Ovary (tissue), 9 donors: ENCODE results near the gene NVL. TPM values are rescaled to one million over a fixed set of nuclear protein-coding genes. Genes with fewer than 3 reads are reported as not detected.

Experiments
- DNase-seq, 5 donors: peaks; one replicate each; pipeline ENCODE4 v3.0.0-alpha.2; 2019 to 2020
- H3K27ac ChIP-seq, 2 donors: fragments of 200-600 bp; one replicate each; pipeline versions ENCODE4 v1.5.1 to v1.8.0; 2019 to 2022
- H3K27me3 ChIP-seq: fragments of 200-600 bp; one replicate; pipeline ENCODE4 v1.8.0; 2022
- H3K36me3 ChIP-seq: fragments of 200-600 bp; sonication (generic); one replicate; pipeline ENCODE4 v1.5.1; 2019
- H3K4me1 ChIP-seq: one replicate; pipeline ENCODE4 v1.8.1; 2013; ENCODE audit warnings: mild to moderate bottlenecking, moderate library complexity; ENCODE audit not compliant: insufficient read depth
- H3K4me3 ChIP-seq: fragments of 200-600 bp; sonication (generic); one replicate; pipeline ENCODE4 v1.5.1; 2017
- H3K9me3 ChIP-seq, 2 donors: fragments of 200-600 bp in 1 of 2; sonication (generic) in 1 of 2; one replicate each; pipeline versions ENCODE4 v1.5.1 to v1.8.1; 2013 to 2019; ENCODE audit warnings: mild to moderate bottlenecking in 1 of 2, moderate library complexity in 1 of 2
- CTCF ChIP-seq, 3 donors: fragments of 450-650 bp in 2 of 3; fragments of 200-600 bp in 1 of 3; IDR thresholded peaks; one replicate each; pipeline versions ENCODE4 v1.5.1 to v1.8.0; 2016 to 2022; ENCODE audit warnings: antibody characterized with exemption in 3 of 3, mild to moderate bottlenecking in 1 of 3
- EP300 ChIP-seq: sonication (generic); formaldehyde crosslinking; IDR thresholded peaks from one replicate; pipeline ENCODE4 v1.6.1; 2017; ENCODE audit warnings: antibody characterized with exemption
- POLR2A ChIP-seq: fragments of 450-650 bp; IDR thresholded peaks from one replicate; pipeline ENCODE4 v1.6.1; 2017; ENCODE audit warnings: antibody characterized with exemption, mild to moderate bottlenecking, moderate library complexity
- WGBS, 3 donors: extraction: QIAGEN DNeasy Blood & Tissue Kit in 1 of 3; methylation state at CpG; one replicate each; pipeline versions ENCODE4 v1.1.5 to v1.1.7; 2013 to 2017; 5-methylcytosine and 5-hydroxymethylcytosine counted together
- intact Hi-C, 4 donors: fragments of 100-400 bp; cut with DNase I; formaldehyde crosslinking; loops; one replicate each; pipeline versions ENCODE4 v1.11.0 to v1.15.1; 2022 to 2023
- microRNA-seq, 3 donors: library from miRNA; unstranded; fragments of <30 nt; microRNA quantifications; one replicate each; pipeline versions ENCODE4 to v1.2.0, GENCODE V29; 2019 to 2020
- polyA plus RNA-seq, 2 donors: library from polyadenylated mRNA; stranded (reverse); fragments of 200-250 nt in 1 of 2; fragments of 350-450 nt in 1 of 2; fragmentation: Illumina TruSeq in 1 of 2; extraction: RNeasy Lipid Tissue Mini Kit (QIAGEN cat#74804) in 1 of 2; gene quantifications; one replicate each; pipeline ENCODE4 v1.2.3, GENCODE V29; 2013 to 2014
- small RNA-seq: library from RNA; depleted of rRNA; stranded (forward); fragments of <200 nt; gene quantifications from one replicate; pipeline ENCODE3, GENCODE V24; 2016
- total RNA-seq, 7 donors: library from RNA; depleted of rRNA in 2 of 7; stranded (reverse); fragments of >200 nt in 2 of 7; fragmentation: NEBNext Ultra II Directional in 3 of 7; extraction: Animal tissue kit (Norgen Biotek cat#: 25700) in 3 of 7; gene quantifications; one replicate each; pipeline versions ENCODE4 v1.1.0 to v1.2.4, GENCODE V29; 2016 to 2023
- donor health status: DM: no; HTN: no; CAD: no; lungs with moderate emphysema.
- donor health status: DM: no; HTN: no; CAD: no.
- donor health status: Bipolar disorder and iron deficiency.
- donor health status: DM: yes; HTN: yes; CAD: no.
- donor health status: DM: no; HTN: no; CAD: no.
- donor health status: DM: yes; HTN: yes; CAD: no.

Gene NVL
- total and polyA plus RNA-seq, 9 donors, result 15.4 to 31.9 (median 23.4) TPM

- TF ChIP-seq CTCF (IDR thresholded peaks at IDR 0.05) (no peak), POLR2A (no peak), EP300 (no peak)
- no peaks in the 10 kb centered on the region for H3K27me3 ChIP-seq
- no peak for DNase-seq
- 90 to 92% (median 90%) methylated on average over 9 of the region's 9 CpGs for WGBS, 3 donors
- H3K27ac ChIP-seq, result no peak overlapping the region
- H3K36me3 ChIP-seq, result no peaks in the 10 kb centered on the region
- H3K4me1 ChIP-seq, result no peaks in the 10 kb centered on the region
- no peak overlapping the region for H3K4me3 ChIP-seq
- no peaks in the 10 kb centered on the region for H3K9me3 ChIP-seq
- intact Hi-C loops, result no loop called here
Measured at GRCh38 chr1:224177356-224177999, 152.5 kb downstream of the NVL start.

Small RNA genes lying within 50 kb of the gene (microRNA-seq; reads per million reads assigned to microRNA genes)
- 4.8 to 9.3 (median 5.7) reads per million in 3 donors for gene MIR320B2

Small RNA genes lying within 50 kb of the gene (small RNA-seq; reads per million reads assigned to genes)
- gene MIR320B2 (0.20 reads per million), gene RF00139 (not detected), gene RNU6-1008P (not detected)

Other genes with a start within 250 kb of the NVL start
- 10 to 100 TPM; 18.2 to 31.7 (median 27.0) TPM for gene FBXO28, start 216.1 kb downstream of the NVL start, total RNA-seq
- gene FBXO28, start 216.1 kb downstream of the NVL start, polyA plus RNA-seq, result 10 to 100 TPM; 11.2 to 17.9 TPM
- gene DEGS1, start 146.9 kb downstream of the NVL start, total RNA-seq, result 10 to 100 TPM; 37.9 to 61.3 (median 47.3) TPM
- gene DEGS1, start 146.9 kb downstream of the NVL start, polyA plus RNA-seq, result 100 to 1,000 TPM in 1 of 2 donors, 10 to 100 TPM in 1; 35.7 to 113 TPM
- gene CNIH4, start 26.7 kb upstream of the NVL start, total RNA-seq, result 10 to 100 TPM; 24.6 to 51.8 (median 36.0) TPM
- 10 to 100 TPM; 37.5 to 51.7 TPM for gene CNIH4, start 26.7 kb upstream of the NVL start, polyA plus RNA-seq
- gene WDR26, start 104.6 kb upstream of the NVL start, total RNA-seq, result 10 to 100 TPM; 50.4 to 66.5 (median 57.9) TPM
- 10 to 100 TPM; 28.5 to 55.7 TPM for gene WDR26, start 104.6 kb upstream of the NVL start, polyA plus RNA-seq